Activated naive CD8-positive, alpha-beta T cell treated with anti-CD3 and anti-CD28 coated beads for 36 hours (primary cell): ENCODE data around the gene SEC14L3. TPM values are rescaled to one million over a fixed set of nuclear protein-coding genes. Genes with fewer than 3 reads are reported as not detected.
"Not testable (repeated sequence)": the region's sequence is repeated elsewhere in the genome, so short reads cannot be mapped to it uniquely, and the experiment has no call there.

ENCODE experiments used
- DNase-seq: peaks from one replicate; pipeline ENCODE4 v3.0.0; 2021
- H3K27ac Mint-ChIP-seq: one replicate; pipeline ENCODE4 v1.8.0; 2022; ENCODE audit warnings: mild to moderate bottlenecking, moderate library complexity, mixed read lengths
- H3K27me3 Mint-ChIP-seq: one replicate; pipeline ENCODE4 v1.8.0; 2022; ENCODE audit warnings: mild to moderate bottlenecking, mixed read lengths
- H3K36me3 Mint-ChIP-seq: one replicate; pipeline ENCODE4 v1.8.0; 2021; ENCODE audit warnings: mild to moderate bottlenecking, mixed read lengths
- H3K4me1 Mint-ChIP-seq: one replicate; pipeline ENCODE4 v1.8.0; 2021; ENCODE audit warnings: mixed read lengths
- H3K4me3 Mint-ChIP-seq: one replicate; pipeline ENCODE4 v1.8.0; 2022; ENCODE audit warnings: mild to moderate bottlenecking, moderate library complexity, mixed read lengths
- H3K9me3 Mint-ChIP-seq: one replicate; pipeline ENCODE4 v1.8.0; 2022; ENCODE audit warnings: mixed read lengths
- total RNA-seq, 2 experiments: library from RNA; stranded (reverse); gene quantifications; one replicate each; pipeline ENCODE4 v1.2.3, GENCODE V29; 2021

SEC14L3 gene
- total RNA-seq, 2 experiments from 2014 or later: not detected

DNA sequence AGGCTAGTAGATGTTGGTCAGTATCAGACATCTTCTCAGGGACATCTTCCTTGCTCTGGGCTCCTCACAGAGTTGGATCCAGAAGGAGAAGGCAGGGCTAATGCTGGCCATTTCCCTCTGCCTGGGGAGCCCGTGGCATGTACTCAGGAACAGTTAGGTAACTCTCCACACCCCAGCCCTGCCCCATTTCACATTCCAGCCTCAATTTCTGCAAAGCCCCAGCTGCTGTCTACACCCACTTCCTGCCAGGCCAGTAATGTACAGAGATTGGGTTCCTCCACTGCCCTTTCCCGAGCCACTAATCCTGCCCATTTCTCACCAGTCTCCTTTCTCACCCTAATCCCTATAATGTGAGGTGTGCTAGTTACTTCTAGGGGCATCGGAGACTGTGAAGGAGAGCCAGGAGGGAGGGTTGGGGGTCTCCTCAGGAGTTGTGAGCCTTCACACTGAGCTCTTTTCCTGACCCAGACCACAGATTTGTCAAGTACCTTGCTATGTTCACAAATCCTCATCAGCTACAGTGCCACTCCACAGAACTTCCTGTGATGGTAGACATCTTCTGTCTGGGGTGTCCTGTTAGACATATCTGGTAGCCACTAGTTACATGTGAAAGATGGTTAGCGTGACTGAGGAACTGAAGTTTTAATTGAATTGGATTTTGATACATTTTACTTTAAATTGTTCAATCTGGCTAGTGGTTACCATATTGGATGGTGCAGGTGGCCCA is 1.3 kb upstream of the SEC14L3 start:
- H3K4me1 Mint-ChIP-seq: no peaks in the 10 kb centered on the region
- H3K27me3 Mint-ChIP-seq: peaks cover 18% of the 10 kb centered on the region
- no peak for DNase-seq
- H3K9me3 Mint-ChIP-seq: no peaks in the 10 kb centered on the region
- H3K4me3 Mint-ChIP-seq: no peak overlapping the region
- no peak overlapping the region for H3K27ac Mint-ChIP-seq
- no peaks in the 10 kb centered on the region for H3K36me3 Mint-ChIP-seq

DNA sequence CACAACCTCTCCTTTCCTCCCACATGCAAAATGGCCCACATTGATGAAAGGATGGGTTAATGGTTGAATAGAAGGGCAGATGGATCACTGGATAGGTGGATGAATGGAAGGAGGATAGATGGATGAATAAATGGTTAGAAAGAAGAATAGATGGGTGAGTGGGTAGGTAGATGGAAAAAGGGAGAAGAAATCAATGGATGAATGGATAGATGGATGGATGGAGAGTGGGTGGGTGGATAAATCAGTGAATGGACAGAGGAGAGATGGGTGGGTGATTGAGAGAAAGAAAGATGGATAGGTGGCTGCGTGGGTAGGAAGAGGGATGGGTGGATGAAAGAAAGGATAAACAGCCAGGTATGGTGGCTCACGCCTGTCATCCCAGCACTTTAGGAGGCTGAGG is 1.2 kb downstream of the SEC14L3 start:
- Mint-ChIP-seq H3K27ac (no peak overlapping the region), H3K27me3 (peaks cover 24% of the 10 kb centered on the region), H3K4me1 (no peaks in the 10 kb centered on the region), H3K9me3 (no peaks in the 10 kb centered on the region), H3K36me3 (no peaks in the 10 kb centered on the region), H3K4me3 (no peak overlapping the region)
- no peak for DNase-seq

DNA sequence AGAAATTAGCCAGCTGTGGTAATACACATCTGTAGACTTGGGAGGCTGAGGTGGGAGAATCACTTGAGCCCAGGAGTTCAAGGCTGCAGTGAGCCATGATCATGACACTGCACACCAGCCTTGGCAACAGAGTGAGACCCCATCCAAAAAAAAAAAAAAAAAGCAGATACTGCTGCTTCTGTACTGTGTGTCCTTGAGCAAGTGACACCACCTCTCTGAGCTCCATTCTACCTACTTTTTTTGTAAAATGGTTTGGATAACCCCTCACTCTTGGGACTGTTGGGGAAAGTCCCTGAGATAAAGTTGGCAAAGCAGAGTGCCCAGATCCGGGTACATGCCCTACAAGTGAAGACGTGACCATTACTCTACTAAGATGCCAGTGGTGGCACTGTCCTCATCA is 2.7 kb downstream of the SEC14L3 start:
- H3K36me3 Mint-ChIP-seq: peaks cover 1% of the 10 kb centered on the region

DNA sequence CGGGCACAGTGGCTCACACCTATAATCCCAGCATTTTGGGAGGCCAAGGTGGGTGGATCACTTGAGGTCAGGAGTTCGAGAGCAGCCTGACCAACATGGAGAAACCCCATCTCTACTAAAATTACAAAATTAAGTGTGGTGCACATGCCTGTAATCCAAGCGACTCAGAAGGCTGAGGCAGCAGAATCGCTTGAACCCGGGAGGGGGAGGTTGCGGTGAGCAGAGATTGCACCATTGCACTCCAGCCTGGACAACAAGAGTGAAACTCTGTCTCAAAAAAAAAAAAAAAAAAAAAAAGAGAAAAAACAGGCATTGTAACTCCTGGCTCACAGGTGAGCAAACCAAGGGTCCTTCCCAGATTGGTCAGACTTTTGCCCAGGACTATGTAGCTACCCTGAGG is 11.3 kb downstream of the SEC14L3 start:
- H3K4me3 Mint-ChIP-seq, H3K9me3 Mint-ChIP-seq, H3K27ac Mint-ChIP-seq, H3K4me1 Mint-ChIP-seq, DNase-seq, H3K36me3 Mint-ChIP-seq: not testable (repeated sequence)
- peaks cover 18% of the 10 kb centered on the region for H3K27me3 Mint-ChIP-seq

More for the DNA sequence above, 2.7 kb downstream of the SEC14L3 start:
- Mint-ChIP-seq H3K27me3 (peaks cover 31% of the 10 kb centered on the region), H3K4me1 (no peaks in the 10 kb centered on the region), H3K4me3 (no peak overlapping the region), H3K27ac (no peak overlapping the region), H3K9me3 (no peaks in the 10 kb centered on the region)
- DNase-seq: no peak

DNA sequence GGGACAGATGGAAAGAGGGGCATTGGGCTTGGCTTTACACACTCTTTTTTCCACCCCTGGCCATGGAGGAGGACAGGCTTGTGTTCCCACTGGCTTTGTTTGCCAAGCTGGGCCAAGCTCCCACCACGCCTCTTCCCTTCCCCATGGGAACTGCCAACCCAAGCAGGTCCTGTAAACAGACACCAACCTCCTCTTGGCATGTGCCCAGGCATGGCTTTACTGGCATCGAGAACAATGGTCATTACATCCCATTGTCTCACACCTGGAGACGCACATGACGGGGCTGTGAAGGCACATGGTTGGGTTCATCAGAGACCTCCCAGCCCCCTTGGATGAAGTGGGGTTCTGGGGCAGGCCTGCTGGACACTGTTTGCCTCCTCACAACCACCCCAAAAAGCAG is 11.7 kb downstream of the SEC14L3 start:
- Mint-ChIP-seq H3K9me3 (no peaks in the 10 kb centered on the region), H3K36me3 (peaks cover 1% of the 10 kb centered on the region), H3K27ac (no peak overlapping the region), H3K4me1 (no peaks in the 10 kb centered on the region), H3K27me3 (peaks cover 14% of the 10 kb centered on the region), H3K4me3 (no peak overlapping the region)
- no peak for DNase-seq

DNA sequence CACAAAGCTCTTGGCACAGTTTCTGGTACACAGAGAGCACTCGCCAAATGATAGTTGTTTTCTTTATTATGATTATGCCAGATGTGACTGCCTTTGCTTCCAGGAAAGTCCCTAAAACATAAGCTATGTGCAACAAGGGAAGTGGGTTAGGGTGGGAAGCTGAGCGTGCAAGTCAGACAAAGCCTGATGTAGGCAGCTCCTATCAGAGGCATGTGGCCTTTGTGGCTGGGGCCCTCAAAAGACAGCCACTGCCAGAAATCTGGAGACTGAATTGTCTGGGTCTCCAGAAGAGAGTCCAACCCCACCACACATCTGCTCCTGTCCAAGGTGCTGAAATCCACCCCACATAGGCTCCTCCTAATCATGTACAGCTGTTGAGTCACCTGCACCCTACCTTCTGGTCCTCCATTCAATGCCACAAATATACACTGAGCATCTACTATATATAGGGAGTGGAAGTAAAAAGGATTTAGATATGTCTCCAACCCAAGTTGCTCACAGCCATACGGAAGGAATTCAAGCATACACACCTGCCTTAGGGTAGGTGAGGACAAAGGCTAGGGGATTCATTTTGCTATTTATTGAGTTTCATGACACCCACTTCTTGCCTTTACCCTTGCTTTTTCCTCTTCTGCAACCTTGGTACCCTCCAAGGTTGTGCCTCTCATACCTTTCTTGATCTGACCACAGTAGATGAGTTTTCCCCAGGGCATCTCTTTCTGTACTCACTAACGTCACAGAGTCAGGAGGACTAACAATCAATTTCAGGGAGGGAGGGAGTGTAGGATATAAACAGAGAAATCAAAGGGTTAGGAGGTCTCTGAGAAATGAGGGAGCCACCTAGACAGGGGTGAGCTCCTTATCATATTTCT is 12.4 kb downstream of the SEC14L3 start:
- peaks cover 12% of the 10 kb centered on the region for H3K27me3 Mint-ChIP-seq
- H3K9me3 Mint-ChIP-seq: no peaks in the 10 kb centered on the region
- H3K4me3 Mint-ChIP-seq: no peak overlapping the region
- H3K36me3 Mint-ChIP-seq: no peaks in the 10 kb centered on the region
- no peak overlapping the region for H3K27ac Mint-ChIP-seq
- DNase-seq: no peak
- no peaks in the 10 kb centered on the region for H3K4me1 Mint-ChIP-seq

DNA sequence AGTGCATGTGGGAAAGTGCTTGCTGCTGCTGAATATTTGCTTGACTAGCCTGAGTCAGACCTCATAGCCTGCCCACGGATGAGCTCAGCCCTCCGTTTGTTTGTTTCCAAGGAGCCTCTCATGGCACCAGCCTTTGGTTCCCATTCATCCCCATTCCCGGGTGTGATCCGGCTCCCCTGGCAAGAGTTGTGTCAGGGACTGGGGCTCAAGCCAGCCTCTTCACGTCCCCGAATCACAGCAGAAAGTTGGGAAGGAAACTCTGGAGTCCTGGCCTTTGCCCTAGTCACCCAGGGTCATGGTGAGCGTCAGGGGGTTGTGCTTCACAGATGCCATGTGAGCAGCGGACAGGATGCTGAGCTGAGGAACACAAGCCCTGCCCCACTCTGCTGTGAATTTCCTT is 13.8 kb downstream of the SEC14L3 start:
- Mint-ChIP-seq H3K9me3 (no peaks in the 10 kb centered on the region), H3K4me3 (no peak overlapping the region), H3K27me3 (peaks cover 12% of the 10 kb centered on the region), H3K36me3 (no peaks in the 10 kb centered on the region), H3K4me1 (no peaks in the 10 kb centered on the region), H3K27ac (no peak overlapping the region)
- no peak for DNase-seq

DNA sequence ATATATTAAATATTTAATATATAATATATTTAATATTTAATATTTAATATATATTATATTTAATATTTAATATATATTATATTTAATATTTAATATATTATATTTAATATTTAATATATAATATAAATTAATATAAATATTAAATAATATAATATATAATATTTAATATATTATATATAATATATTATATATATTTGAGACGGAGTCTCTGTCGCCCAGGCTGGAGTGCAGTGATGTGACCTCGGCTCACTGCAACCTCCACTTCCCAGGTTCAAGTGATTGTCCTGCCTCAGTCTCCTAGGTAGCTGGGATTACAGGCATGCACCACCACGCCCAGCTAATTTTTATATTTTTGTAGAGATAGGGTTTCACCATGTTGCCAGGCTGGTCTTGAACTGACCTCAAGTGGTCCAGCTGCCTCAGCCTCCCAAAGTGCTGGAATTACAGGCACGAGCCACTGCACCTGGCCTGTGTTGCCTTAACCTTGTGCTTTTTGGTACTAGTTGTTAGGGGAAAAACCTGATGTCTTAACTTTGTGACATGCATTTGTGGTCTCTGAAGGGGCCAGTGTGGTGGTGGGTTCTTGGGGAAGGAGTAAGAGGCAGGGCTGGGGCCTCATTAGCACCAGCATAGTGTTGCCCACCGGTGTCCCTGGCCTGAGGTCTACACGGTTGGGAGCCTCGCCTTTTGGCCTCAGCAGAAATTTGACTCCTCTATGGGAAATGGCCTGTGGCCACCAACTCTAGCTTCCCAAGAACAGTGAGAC is 16.6 kb downstream of the SEC14L3 start:
- Mint-ChIP-seq H3K9me3 (no peaks in the 10 kb centered on the region), H3K27ac (no peak overlapping the region), H3K36me3 (no peaks in the 10 kb centered on the region), H3K4me1 (no peaks in the 10 kb centered on the region), H3K27me3 (peaks cover 20% of the 10 kb centered on the region), H3K4me3 (no peak overlapping the region)
- no peak for DNase-seq

DNA sequence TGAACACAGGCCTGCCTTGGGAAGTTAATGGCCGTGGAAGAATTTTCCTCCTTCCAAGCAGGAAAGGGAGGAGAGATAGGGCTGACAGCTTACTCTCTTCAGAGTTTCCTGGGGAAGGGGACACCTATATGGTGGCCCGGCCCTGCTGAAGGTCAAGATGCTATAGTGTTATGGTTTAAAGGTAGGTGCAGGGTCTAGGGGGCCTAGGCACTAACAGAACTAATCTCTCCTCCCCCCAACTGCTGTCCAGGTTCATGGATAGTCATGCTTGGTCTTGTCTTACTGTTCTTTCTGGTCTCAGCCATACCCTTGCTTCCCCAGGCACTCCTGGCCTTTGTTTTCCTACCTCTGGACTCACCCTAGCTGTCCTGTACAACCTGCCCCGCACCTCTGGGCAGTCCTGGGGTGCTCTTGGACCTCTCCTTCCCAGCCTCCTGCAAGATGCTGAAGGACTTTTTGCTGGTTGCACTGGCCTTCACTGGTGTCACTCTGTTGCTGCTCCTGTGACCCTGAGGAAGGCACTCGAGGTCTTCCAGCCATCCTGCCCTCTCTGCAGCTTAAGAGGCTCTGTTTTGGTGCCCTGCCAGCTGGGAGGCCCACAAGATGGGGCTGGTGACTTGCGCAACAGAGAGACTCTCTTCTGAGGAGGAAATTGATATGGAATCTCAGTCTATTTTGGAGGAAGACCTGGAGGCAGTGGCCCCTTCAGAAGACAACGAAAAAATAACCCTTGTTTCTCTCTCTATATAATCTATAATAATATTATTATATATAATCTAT is 17.9 kb downstream of the SEC14L3 start:
- DNase-seq: peak; percentile 18
- Mint-ChIP-seq H3K4me1 (no peaks in the 10 kb centered on the region), H3K4me3 (no peak overlapping the region), H3K36me3 (no peaks in the 10 kb centered on the region), H3K27ac (no peak overlapping the region), H3K9me3 (no peaks in the 10 kb centered on the region), H3K27me3 (peaks cover 17% of the 10 kb centered on the region)

DNA sequence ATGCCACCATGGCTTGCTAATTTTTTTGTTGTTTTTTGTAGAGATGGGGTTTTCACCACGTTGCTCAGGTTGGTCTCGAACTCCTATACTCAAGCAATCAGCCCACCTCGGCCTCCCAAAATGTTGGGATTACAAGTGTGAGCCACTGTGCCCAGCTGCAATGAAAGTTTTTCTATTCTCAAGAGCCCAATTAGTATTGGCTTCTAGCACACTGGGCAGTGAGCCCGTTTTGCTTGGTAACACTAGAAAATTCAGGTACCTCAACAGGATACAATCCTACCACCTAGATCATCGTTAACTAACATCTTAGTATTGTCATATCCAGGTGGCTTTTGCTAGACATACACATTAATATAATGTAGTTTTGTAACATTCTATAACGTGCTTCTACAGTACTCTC is 19.0 kb downstream of the SEC14L3 start:
- H3K4me1 Mint-ChIP-seq: no peaks in the 10 kb centered on the region
- H3K36me3 Mint-ChIP-seq: no peaks in the 10 kb centered on the region
- H3K27me3 Mint-ChIP-seq: peaks cover 18% of the 10 kb centered on the region
- no peaks in the 10 kb centered on the region for H3K9me3 Mint-ChIP-seq
- H3K27ac Mint-ChIP-seq: no peak overlapping the region
- no peak for DNase-seq
- H3K4me3 Mint-ChIP-seq: no peak overlapping the region

DNA sequence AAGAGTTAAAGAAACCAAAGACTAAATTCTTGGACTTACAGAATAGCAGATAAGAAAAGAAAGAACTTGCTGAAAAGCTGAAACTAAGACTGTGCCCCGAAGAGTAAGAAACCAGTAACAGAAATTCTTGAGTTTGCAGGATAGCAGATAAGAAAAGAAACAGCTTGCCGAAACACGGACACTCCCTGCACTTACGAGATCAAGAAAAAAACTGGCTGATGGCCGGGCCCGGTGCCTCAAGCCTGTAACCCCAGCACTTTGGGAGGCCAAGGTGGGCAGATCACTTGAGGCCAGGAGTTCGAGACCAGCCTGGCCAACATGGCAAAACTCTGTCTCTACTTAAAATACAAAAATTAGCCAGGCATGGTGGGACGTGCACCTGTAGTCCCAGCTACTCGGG is 20.3 kb downstream of the SEC14L3 start:
- not testable (repeated sequence) for H3K9me3 Mint-ChIP-seq, H3K27ac Mint-ChIP-seq, H3K4me1 Mint-ChIP-seq, DNase-seq, H3K4me3 Mint-ChIP-seq, H3K36me3 Mint-ChIP-seq
- H3K27me3 Mint-ChIP-seq: peaks cover 28% of the 10 kb centered on the region

DNA sequence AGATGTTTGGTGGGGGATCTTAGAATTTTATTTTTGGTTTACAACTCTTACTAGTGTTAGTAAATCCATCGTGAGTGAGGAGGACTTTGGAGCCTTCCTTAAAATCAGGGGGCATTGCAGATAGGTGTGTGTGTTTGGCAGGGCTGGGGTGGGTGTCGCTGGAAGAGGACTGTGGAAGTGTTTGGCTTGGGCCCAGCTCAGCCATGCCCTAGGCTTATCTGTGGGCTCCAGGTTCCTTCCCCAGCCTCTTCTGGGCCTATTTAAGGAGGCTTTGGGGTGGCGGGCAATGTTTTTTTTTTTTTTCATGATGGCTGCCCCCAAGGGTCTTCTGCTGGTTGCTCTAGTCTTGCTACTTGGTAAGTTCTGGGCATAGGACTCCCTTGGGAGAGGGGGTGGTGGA is 24.2 kb downstream of the SEC14L3 start:
- Mint-ChIP-seq H3K9me3 (no peaks in the 10 kb centered on the region), H3K27ac (no peak overlapping the region)

DNA sequence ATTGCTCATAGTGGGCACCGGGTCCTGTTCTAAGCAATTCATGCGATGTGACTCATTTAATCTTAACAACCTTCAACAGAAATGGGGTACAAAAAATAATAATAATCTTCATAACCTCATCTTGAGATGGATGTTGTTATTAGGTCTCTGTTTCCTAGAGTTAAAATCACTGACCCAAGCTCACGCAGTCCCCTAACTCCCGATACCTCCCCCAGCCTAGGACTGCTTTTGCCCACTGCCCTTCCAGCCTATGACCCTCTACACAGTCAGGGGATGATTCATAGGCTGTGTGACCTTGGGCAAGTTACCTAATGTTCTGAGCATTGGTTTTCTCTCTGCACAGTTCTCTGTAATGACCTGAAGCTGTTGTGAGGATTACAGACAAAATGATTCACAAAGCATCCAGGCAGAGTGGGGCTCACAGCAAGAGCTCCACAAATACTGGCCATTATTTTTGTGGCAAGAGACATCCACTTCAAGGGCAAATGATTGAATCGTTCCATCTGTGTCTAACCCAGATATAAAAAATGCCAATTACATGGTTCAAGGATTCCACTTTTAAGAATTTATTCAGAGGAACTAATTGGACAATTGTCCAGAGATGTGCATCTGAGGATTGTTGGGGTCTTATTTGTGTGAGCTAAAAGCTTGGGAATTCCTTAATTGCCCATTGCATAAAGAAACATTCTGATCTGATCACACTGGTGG is 26.2 kb downstream of the SEC14L3 start:
- no peak overlapping the region for H3K27ac Mint-ChIP-seq
- peaks cover 68% of the 10 kb centered on the region for H3K27me3 Mint-ChIP-seq
- no peak for DNase-seq

More for the DNA sequence above, 24.2 kb downstream of the SEC14L3 start:
- Mint-ChIP-seq H3K27me3 (peaks cover 60% of the 10 kb centered on the region), H3K4me1 (peaks cover 9% of the 10 kb centered on the region), H3K4me3 (no peak overlapping the region), H3K36me3 (no peaks in the 10 kb centered on the region)
- DNase-seq: no peak

More for the DNA sequence above, 26.2 kb downstream of the SEC14L3 start:
- Mint-ChIP-seq H3K36me3 (peaks cover 2% of the 10 kb centered on the region), H3K9me3 (peaks cover 3% of the 10 kb centered on the region), H3K4me1 (peaks cover 16% of the 10 kb centered on the region), H3K4me3 (no peak overlapping the region)
